Hepatocyte (in vitro differentiated cells): ENCODE measurements around the gene CREBBP. TPM values are rescaled to one million over a fixed set of nuclear protein-coding genes. Genes with fewer than 3 reads are reported as not detected.

ENCODE experiments used
- DNase-seq: peaks from one replicate; pipeline ENCODE4 v3.0.0-alpha.2; 2016; ENCODE audit warnings: low spot score
- H2AFZ ChIP-seq: fragments of 200-600 bp; sonication (generic); 2 replicates; pipeline ENCODE4 v1.6.0; 2016; ENCODE audit warnings: antibody characterized with exemption, mild to moderate bottlenecking
- H3K27ac ChIP-seq: fragments of 200-600 bp; sonication (generic); 2 replicates; pipeline ENCODE4 v1.5.1; 2016; ENCODE audit warnings: mild to moderate bottlenecking
- H3K27me3 ChIP-seq: fragments of 200-600 bp; sonication (generic); 2 replicates; pipeline ENCODE4 v1.6.1; 2016
- H3K36me3 ChIP-seq: fragments of 200-600 bp; sonication (generic); replicated peaks from 2 replicates; pipeline ENCODE4 v1.5.1; 2016; ENCODE audit warnings: low read depth; ENCODE audit not compliant: insufficient read depth
- H3K4me1 ChIP-seq: fragments of 200-600 bp; sonication (generic); 2 replicates; pipeline ENCODE4 v1.5.1; 2016; ENCODE audit warnings: mild to moderate bottlenecking, moderate library complexity; ENCODE audit not compliant: insufficient read depth
- H3K4me2 ChIP-seq: fragments of 200-600 bp; sonication (generic); 2 replicates; pipeline ENCODE4 v1.6.0; 2016
- H3K4me3 ChIP-seq: fragments of 200-600 bp; sonication (generic); 2 replicates; pipeline ENCODE4 v1.5.1; 2016; ENCODE audit warnings: mild to moderate bottlenecking
- H3K79me2 ChIP-seq: fragments of 200-600 bp; sonication (generic); 2 replicates; pipeline ENCODE4 v1.6.0; 2017; ENCODE audit warnings: mild to moderate bottlenecking
- H3K9me2 ChIP-seq: fragments of 200-600 bp; sonication (generic); replicated peaks from 2 replicates; pipeline ENCODE4 v1.6.0; 2017; ENCODE audit warnings: mild to moderate bottlenecking; ENCODE audit not compliant: insufficient read depth
- H3K9me3 ChIP-seq: fragments of 200-600 bp; sonication (generic); 2 replicates; pipeline ENCODE4 v1.5.1; 2016; ENCODE audit warnings: low read depth, mild to moderate bottlenecking
- H4K20me1 ChIP-seq: fragments of 200-600 bp; sonication (generic); 2 replicates; pipeline ENCODE4 v1.6.0; 2016; ENCODE audit warnings: mild to moderate bottlenecking; ENCODE audit not compliant: insufficient read depth, poor library complexity, severe bottlenecking
- CTCF ChIP-seq: fragments of 200-600 bp; sonication (generic); IDR thresholded peaks from 2 replicates; pipeline ENCODE4 v1.5.1; 2016; ENCODE audit warnings: antibody characterized with exemption, mild to moderate bottlenecking; ENCODE audit not compliant: poor library complexity
- EZH2 ChIP-seq: fragments of 200-600 bp; sonication (generic); IDR thresholded peaks from 2 replicates; pipeline ENCODE4 v1.6.1; 2016; ENCODE audit warnings: antibody characterized with exemption, mild to moderate bottlenecking, borderline replicate concordance
- EZH2phosphoT487 ChIP-seq: fragments of 200-600 bp; sonication (generic); IDR thresholded peaks from one replicate; pipeline ENCODE4 v1.6.1; 2018; ENCODE audit warnings: antibody characterized with exemption, mild to moderate bottlenecking, low read depth, moderate library complexity; ENCODE audit not compliant: unreplicated experiment, severe bottlenecking
- WGBS: methylation state at CpG from one replicate; pipeline ENCODE4 v1.1.6; 2016; ENCODE audit warnings: low lambda C conversion rate; ENCODE audit errors: missing lambda C conversion rate; 5-methylcytosine and 5-hydroxymethylcytosine counted together
- polyA plus RNA-seq: library from polyadenylated mRNA; unstranded; fragments of >200 nt; fragmentation: Nextera tagmentation; extraction: Ambion mirVana; gene quantifications from 2 replicates; pipeline ENCODE4 v1.2.1, GENCODE V29; 2016
- total RNA-seq: library from RNA; depleted of rRNA; stranded (reverse); fragments of >200 nt; gene quantifications from 2 replicates; pipeline ENCODE4 v1.2.3, GENCODE V29; 2014

Gene CREBBP
- total and polyA plus RNA-seq, 2 experiments from 2014 or later: 18.9 to 31.5 TPM

- no peak for TF ChIP-seq EZH2
- TF ChIP-seq EZH2phosphoT487: no peak
- no peak for TF ChIP-seq CTCF
- Histone ChIP-seq H2AFZ (no peak overlapping the region), H3K27me3 (no peaks in the 10 kb centered on the region), H3K9me3 (no peaks in the 10 kb centered on the region), H3K4me2 (no peak overlapping the region), H3K9me2 (no peaks in the 10 kb centered on the region), H4K20me1 (peaks cover 10% of the 10 kb centered on the region), H3K36me3 (no peaks in the 10 kb centered on the region), H3K79me2 (peaks cover 27% of the 10 kb centered on the region), H3K4me3 (no peak overlapping the region), H3K4me1 (no peaks in the 10 kb centered on the region), H3K27ac (no peak overlapping the region)
- WGBS: 94% methylated on average over 5 of the region's 5 CpGs
- DNase-seq: no peak
These were observed 132.2 kb downstream of the CREBBP start for GRCh38 chr16:3748307-3748706.

- H3K9me2 ChIP-seq: no peaks in the 10 kb centered on the region
- peaks cover 5% of the 10 kb centered on the region for H4K20me1 ChIP-seq
- H3K4me2 ChIP-seq: no peak overlapping the region
- no peaks in the 10 kb centered on the region for H3K4me1 ChIP-seq
- H3K79me2 ChIP-seq: peaks cover 13% of the 10 kb centered on the region
- TF ChIP-seq EZH2 (no peak), EZH2phosphoT487 (no peak), CTCF (no peak)
- no peak overlapping the region for H3K27ac ChIP-seq
- no peak overlapping the region for H3K4me3 ChIP-seq
- no peaks in the 10 kb centered on the region for H3K36me3 ChIP-seq
- H2AFZ ChIP-seq: no peak overlapping the region
- 94% methylated on average over 13 of the region's 13 CpGs for whole genome bisulfite sequencing
- no peaks in the 10 kb centered on the region for H3K27me3 ChIP-seq
- no peaks in the 10 kb centered on the region for H3K9me3 ChIP-seq
- DNase-seq: no peak
These were observed 134.7 kb downstream of the CREBBP start for GRCh38 chr16:3745751-3746355.

GRCh38 chr16:3744018-3744417 is 136.5 kb downstream of the CREBBP start:
- Histone ChIP-seq H3K27me3 (no peaks in the 10 kb centered on the region), H3K79me2 (peaks cover 9% of the 10 kb centered on the region), H3K9me3 (no peaks in the 10 kb centered on the region), H3K36me3 (no peaks in the 10 kb centered on the region), H2AFZ (no peak overlapping the region), H3K27ac (no peak overlapping the region), H3K4me1 (no peaks in the 10 kb centered on the region), H4K20me1 (no peaks in the 10 kb centered on the region), H3K4me2 (no peak overlapping the region), H3K9me2 (no peaks in the 10 kb centered on the region), H3K4me3 (no peak overlapping the region)
- TF ChIP-seq EZH2: no peak
- TF ChIP-seq CTCF: no peak
- no peak for TF ChIP-seq EZH2phosphoT487
- no peak for DNase-seq
- 94% methylated on average over 7 of the region's 7 CpGs for WGBS

GRCh38 chr16:3740934-3741333 is 139.6 kb downstream of the CREBBP start:
- Histone ChIP-seq H3K4me3 (no peak overlapping the region), H4K20me1 (no peaks in the 10 kb centered on the region), H3K9me3 (no peaks in the 10 kb centered on the region), H3K27me3 (no peaks in the 10 kb centered on the region), H2AFZ (no peak overlapping the region), H3K9me2 (no peaks in the 10 kb centered on the region), H3K79me2 (peaks cover 19% of the 10 kb centered on the region), H3K4me1 (no peaks in the 10 kb centered on the region), H3K4me2 (no peak overlapping the region), H3K27ac (no peak overlapping the region), H3K36me3 (no peaks in the 10 kb centered on the region)
- 97% methylated on average over 16 of the region's 16 CpGs for WGBS
- no peak for DNase-seq
- no peak for TF ChIP-seq EZH2phosphoT487
